BLaER1 treated with 17β-estradiol and CSF1 and Interleukin-3, amounts not matched to agents 10 nM and 100 nM (cell line): ENCODE measurements around the gene SH2D4B.
"Not testable (repeated sequence)": the region's sequence is repeated elsewhere in the genome, so short reads cannot be mapped to it uniquely, and the experiment has no call there.

ENCODE experiments used
- H3K27ac ChIP-seq, 11 experiments: shearing (Covaris generic); formaldehyde crosslinking; 2 replicates each; pipeline ENCODE4 v1.8.1; 2022
- H3K27me3 ChIP-seq, 11 experiments: shearing (Covaris generic); formaldehyde crosslinking; 2 replicates each; pipeline ENCODE4 v1.8.1; 2022
- H3K36me3 ChIP-seq, 11 experiments: shearing (Covaris generic); formaldehyde crosslinking; 2 replicates each; pipeline ENCODE4 v1.8.1; 2022
- H3K4me1 ChIP-seq, 10 experiments: shearing (Covaris generic); formaldehyde crosslinking; 2 replicates each; pipeline ENCODE4 v1.8.1; 2022
- H3K4me2 ChIP-seq, 11 experiments: shearing (Covaris generic); formaldehyde crosslinking; 2 replicates each; pipeline ENCODE4 v1.8.1; 2022
- H3K4me3 ChIP-seq, 10 experiments: shearing (Covaris generic); formaldehyde crosslinking; 2 replicates each; pipeline ENCODE4 v1.8.1; 2022
- H3K9ac ChIP-seq, 11 experiments: shearing (Covaris generic); formaldehyde crosslinking; 2 replicates each; pipeline ENCODE4 v1.8.1; 2022
- H3K9me3 ChIP-seq, 11 experiments: shearing (Covaris generic); formaldehyde crosslinking; replicated peaks in 1 of 11; 2 replicates each; pipeline ENCODE4 v1.8.1; 2022
- H4K20me1 ChIP-seq, 11 experiments: shearing (Covaris generic); formaldehyde crosslinking; 2 replicates each; pipeline ENCODE4 v1.8.1; 2022
- Cebpa-rat ChIP-seq, 11 experiments: shearing (Covaris generic); IDR thresholded peaks; 2 replicates each; pipeline ENCODE4 v1.8.1; 2022

The SH2D4B gene

DNA sequence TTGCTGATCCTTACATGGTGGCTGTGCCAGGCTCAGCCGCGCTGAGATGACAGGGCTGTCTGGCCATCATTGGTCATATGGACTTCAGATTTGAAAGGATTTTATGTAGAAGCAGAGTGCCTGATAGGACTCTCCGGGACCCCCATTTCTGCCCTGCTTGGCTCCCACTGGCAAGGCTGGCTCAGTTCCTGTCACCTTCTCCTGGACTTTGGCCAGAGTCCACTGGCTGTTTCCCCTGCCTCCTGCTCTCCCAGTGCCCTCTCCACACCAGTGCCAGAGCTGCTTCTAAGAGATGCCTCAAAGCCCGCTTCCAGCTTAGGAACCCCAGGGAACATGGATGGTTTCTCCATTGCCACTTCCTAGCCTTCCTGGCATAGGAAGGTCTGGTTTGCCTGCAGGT lies 5.1 kb upstream of the SH2D4B start:
- Histone ChIP-seq H3K36me3 (peaks cover 0 to 4% (median 0%) of the 10 kb centered on the region in 11 experiments; a peak in 3 of 22 replicates), H3K4me1 (peaks cover 56 to 68% (median 65%) of the 10 kb centered on the region in 10 experiments), H3K9ac (peak overlapping the region in 1 of 11 experiments; percentile 3; a peak in 2 of 22 replicates), H3K4me3 (no peak overlapping the region), H4K20me1 (peaks cover 0 to 4% (median 0%) of the 10 kb centered on the region in 11 experiments; a peak in 1 of 22 replicates), H3K9me3 (no peaks in the 10 kb centered on the region), H3K4me2 (peak overlapping the region in 5 of 11 experiments; percentile 0 to 32 (median 12); a peak in 5 of 22 replicates), H3K27me3 (peaks cover 0 to 3% (median 0%) of the 10 kb centered on the region in 11 experiments; a peak in 1 of 22 replicates), H3K27ac (peak overlapping the region in 7 of 11 experiments; percentile 6 to 53 (median 32); a peak in 7 of 22 replicates)
- TF ChIP-seq Cebpa-rat (IDR thresholded peaks at IDR 0.05) = no peak

- peaks cover 0 to 16% (median 0%) of the 10 kb centered on the region in 11 experiments; a peak in 3 of 22 replicates for H3K27me3 ChIP-seq
- H4K20me1 ChIP-seq, H3K4me3 ChIP-seq, H3K27ac ChIP-seq, H3K9ac ChIP-seq, H3K36me3 ChIP-seq, H3K9me3 ChIP-seq, H3K4me2 ChIP-seq: not testable (repeated sequence)
- peaks cover 54 to 68% (median 65%) of the 10 kb centered on the region in 10 experiments for H3K4me1 ChIP-seq
Observed at GRCh38 chr10:80534059-80534458, 3.6 kb upstream of the SH2D4B start.

GRCh38 chr10:80534646-80535045 lies 3.1 kb upstream of the SH2D4B start:
- peaks cover 54 to 68% (median 65%) of the 10 kb centered on the region in 10 experiments for H3K4me1 ChIP-seq
- not testable (repeated sequence) for H3K36me3 ChIP-seq, H3K27ac ChIP-seq, H3K4me3 ChIP-seq, H4K20me1 ChIP-seq, H3K4me2 ChIP-seq, H3K9ac ChIP-seq, H3K9me3 ChIP-seq
- peaks cover 0 to 21% (median 0%) of the 10 kb centered on the region in 11 experiments; a peak in 3 of 22 replicates for H3K27me3 ChIP-seq

GRCh38 chr10:80535671-80536360 lies 1.9 kb upstream of the SH2D4B start:
- H3K27ac ChIP-seq = peak overlapping the region; percentile 83 to 97 (median 95)
- TF ChIP-seq Cebpa-rat (IDR thresholded peaks at IDR 0.05) = peak in 5 of 11 experiments; percentile 26 to 89 (median 56); a peak in 5 of 22 replicates
- H3K9ac ChIP-seq = peak overlapping the region; percentile 88 to 92 (median 91)
- peaks cover 54 to 68% (median 65%) of the 10 kb centered on the region in 10 experiments for H3K4me1 ChIP-seq
- no peaks in the 10 kb centered on the region for H3K9me3 ChIP-seq
- H3K36me3 ChIP-seq = peaks cover 0 to 4% (median 0%) of the 10 kb centered on the region in 11 experiments; a peak in 3 of 22 replicates
- H3K4me3 ChIP-seq = peak overlapping the region; percentile 59 to 83 (median 71)
- no peaks in the 10 kb centered on the region; a peak in 1 of 22 replicates for H4K20me1 ChIP-seq
- H3K27me3 ChIP-seq = peaks cover 0 to 23% (median 0%) of the 10 kb centered on the region in 11 experiments; a peak in 3 of 22 replicates
- H3K4me2 ChIP-seq = peak overlapping the region; percentile 94 to 100 (median 98)

DNA sequence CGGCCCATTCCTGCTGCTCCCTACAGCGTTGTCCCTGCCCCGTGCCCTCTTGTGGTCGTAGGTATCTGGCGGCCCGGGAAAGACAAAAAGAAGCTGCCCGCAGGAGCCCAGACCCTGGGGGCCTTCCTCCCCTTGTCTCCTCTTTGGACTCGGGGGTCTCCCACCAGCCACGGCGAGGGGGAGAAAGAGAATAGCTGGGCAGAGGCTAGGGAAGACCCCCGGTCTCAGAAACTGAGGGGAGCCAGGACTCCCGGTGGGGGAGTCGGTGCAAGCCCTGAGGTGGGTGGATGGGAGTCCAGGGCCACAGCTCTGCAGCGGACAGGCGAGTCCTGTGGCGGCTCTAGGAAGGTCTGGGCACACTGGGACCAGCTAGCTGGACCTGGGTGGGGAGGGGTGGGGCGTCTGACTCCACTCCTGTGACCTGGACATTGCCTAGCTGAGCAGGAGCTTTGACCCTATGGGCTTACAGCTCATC lies 1.3 kb upstream of the SH2D4B start:
- Histone ChIP-seq H3K27me3 (peaks cover 0 to 23% (median 0%) of the 10 kb centered on the region in 11 experiments; a peak in 3 of 22 replicates), H3K9me3 (no peaks in the 10 kb centered on the region), H4K20me1 (no peaks in the 10 kb centered on the region), H3K36me3 (peaks cover 0 to 4% (median 0%) of the 10 kb centered on the region in 11 experiments; a peak in 3 of 22 replicates), H3K4me1 (peaks cover 55 to 68% (median 64%) of the 10 kb centered on the region in 10 experiments), H3K4me2 (peak overlapping the region; percentile 94 to 100 (median 98)), H3K9ac (peak overlapping the region; percentile 88 to 92 (median 91)), H3K27ac (peak overlapping the region; percentile 83 to 97 (median 95)), H3K4me3 (peak overlapping the region; percentile 59 to 83 (median 71))
- no peak for TF ChIP-seq Cebpa-rat (IDR thresholded peaks at IDR 0.05)

DNA sequence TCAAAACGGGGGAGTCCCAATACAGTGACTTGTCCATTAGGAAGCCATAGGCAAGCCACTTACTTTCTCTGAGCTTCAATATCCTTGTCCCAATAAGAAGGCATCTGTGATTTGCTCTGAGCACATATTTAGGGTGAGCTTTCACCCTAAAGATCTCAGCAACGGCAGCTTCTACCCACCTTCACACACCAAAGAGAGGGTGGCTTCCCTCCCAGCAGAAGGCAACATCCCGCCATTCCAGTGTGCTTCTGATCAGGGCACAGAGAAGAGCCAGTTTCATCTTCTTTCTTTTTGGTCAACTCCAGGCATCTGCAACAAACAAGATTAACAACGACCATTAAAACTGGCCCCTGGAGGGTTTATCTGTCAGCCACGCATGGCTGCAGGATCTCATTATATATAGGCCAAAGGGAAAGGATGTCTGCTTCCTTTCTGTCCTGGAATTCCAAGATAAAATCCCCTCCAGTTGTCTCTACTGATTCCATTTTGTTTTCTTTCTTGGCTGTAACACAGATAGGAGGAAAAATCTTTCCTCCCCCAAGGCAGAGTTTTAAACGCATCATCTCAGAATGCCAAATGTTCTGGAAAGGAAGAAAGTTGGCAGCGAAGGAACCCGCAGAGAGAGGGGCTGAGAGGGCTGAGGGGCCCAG lies 491 bp upstream of the SH2D4B start:
- Histone ChIP-seq H3K9me3 (no peaks in the 10 kb centered on the region), H3K4me3 (peak overlapping the region in 9 of 10 experiments; percentile 59 to 83 (median 72); a peak in 18 of 20 replicates), H3K27ac (peak overlapping the region in 10 of 11 experiments; percentile 91 to 97 (median 96); a peak in 19 of 22 replicates), H3K36me3 (peaks cover 0 to 4% (median 0%) of the 10 kb centered on the region in 11 experiments; a peak in 3 of 22 replicates), H3K4me1 (peaks cover 62 to 75% (median 68%) of the 10 kb centered on the region in 10 experiments), H4K20me1 (no peaks in the 10 kb centered on the region), H3K27me3 (peaks cover 0 to 23% (median 0%) of the 10 kb centered on the region in 11 experiments; a peak in 3 of 22 replicates), H3K4me2 (peak overlapping the region; percentile 94 to 100 (median 98)), H3K9ac (peak overlapping the region in 10 of 11 experiments; percentile 88 to 92 (median 91); a peak in 18 of 22 replicates)
- TF ChIP-seq Cebpa-rat (IDR thresholded peaks at IDR 0.05) = no peak

DNA sequence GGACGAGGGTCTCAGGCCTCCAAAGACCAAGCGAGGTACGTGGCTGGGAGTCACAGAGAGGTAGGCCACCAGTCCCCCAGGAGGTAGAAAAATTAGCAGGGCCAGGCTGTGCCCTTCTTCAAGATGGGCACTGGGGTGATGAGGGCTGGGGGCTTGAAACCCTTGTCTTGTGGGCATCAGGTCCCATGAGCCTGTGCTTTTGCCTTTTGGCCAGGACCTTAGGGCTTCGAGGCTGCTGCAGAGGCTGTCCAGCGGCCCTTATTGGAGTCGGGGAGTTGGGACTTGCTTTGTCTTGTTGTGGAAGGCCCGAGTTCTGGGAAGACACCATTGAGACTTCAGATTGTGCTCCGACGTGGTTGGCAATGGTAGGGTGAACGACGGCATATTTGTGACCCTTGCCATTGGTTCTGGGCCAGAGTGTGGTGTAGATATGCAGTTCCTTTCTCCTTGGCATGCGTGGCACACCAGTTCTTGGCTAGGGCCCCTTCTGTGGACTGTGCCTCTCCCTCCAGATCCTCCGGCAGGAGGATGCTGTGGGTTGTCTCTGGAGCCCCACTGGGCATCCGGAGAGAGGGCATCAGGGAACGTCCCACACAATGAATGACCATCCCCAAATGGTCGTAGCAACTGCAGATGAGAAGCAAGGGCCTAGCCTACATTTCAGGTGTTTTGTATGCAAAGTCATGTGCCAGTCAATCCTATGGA lies 931 bp downstream of the SH2D4B start:
- H3K4me1 ChIP-seq = peaks cover 69 to 80% (median 74%) of the 10 kb centered on the region in 10 experiments
- H4K20me1 ChIP-seq = no peaks in the 10 kb centered on the region
- peaks cover 0 to 11% (median 9%) of the 10 kb centered on the region in 11 experiments; a peak in 16 of 22 replicates for H3K9me3 ChIP-seq
- peak overlapping the region in 8 of 11 experiments; percentile 88 to 92 (median 92); a peak in 17 of 22 replicates for H3K9ac ChIP-seq
- peaks cover 0 to 23% (median 0%) of the 10 kb centered on the region in 11 experiments; a peak in 3 of 22 replicates for H3K27me3 ChIP-seq
- TF ChIP-seq Cebpa-rat (IDR thresholded peaks at IDR 0.05) = no peak
- peak overlapping the region in 9 of 11 experiments; percentile 69 to 97 (median 95); a peak in 18 of 22 replicates for H3K27ac ChIP-seq
- peak overlapping the region; percentile 94 to 100 (median 98) for H3K4me2 ChIP-seq
- H3K36me3 ChIP-seq = peaks cover 0 to 12% (median 5%) of the 10 kb centered on the region in 11 experiments; a peak in 9 of 22 replicates
- peak overlapping the region in 7 of 10 experiments; percentile 54 to 83 (median 70); a peak in 11 of 20 replicates for H3K4me3 ChIP-seq
